ENCODE measurements around the gene HDC.

HDC gene, protein sequence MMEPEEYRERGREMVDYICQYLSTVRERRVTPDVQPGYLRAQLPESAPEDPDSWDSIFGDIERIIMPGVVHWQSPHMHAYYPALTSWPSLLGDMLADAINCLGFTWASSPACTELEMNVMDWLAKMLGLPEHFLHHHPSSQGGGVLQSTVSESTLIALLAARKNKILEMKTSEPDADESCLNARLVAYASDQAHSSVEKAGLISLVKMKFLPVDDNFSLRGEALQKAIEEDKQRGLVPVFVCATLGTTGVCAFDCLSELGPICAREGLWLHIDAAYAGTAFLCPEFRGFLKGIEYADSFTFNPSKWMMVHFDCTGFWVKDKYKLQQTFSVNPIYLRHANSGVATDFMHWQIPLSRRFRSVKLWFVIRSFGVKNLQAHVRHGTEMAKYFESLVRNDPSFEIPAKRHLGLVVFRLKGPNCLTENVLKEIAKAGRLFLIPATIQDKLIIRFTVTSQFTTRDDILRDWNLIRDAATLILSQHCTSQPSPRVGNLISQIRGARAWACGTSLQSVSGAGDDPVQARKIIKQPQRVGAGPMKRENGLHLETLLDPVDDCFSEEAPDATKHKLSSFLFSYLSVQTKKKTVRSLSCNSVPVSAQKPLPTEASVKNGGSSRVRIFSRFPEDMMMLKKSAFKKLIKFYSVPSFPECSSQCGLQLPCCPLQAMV

DNA sequence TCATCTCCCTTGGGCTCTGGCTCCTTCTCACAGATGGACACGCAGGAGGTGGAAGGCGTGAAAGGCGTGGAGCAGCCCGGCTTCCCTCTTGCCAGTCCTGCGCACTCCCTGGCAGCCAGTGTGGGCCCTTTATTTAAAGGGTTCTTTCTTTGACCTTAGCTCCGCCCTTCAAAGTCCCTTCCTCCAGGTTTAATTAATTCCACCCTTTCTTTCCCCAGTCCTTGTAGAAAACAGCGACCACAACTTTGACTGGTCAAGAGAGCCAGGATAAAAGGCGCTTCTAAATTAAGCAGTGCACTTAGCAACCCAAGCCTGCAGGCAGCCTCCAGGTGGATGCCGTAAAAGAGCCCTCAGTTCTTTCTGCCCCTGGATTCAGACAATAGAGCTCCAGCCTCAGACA lies at the start of gene HDC:
Gene HDC, minus strand, starts transcription at position 107 of the 400 bp plus-strand sequence. Its CDS starts 103 bp downstream, at position 4.
- peaks cover 30 to 36% of the 10 kb centered on the region in 2 experiments for H3K4me1 ChIP-seq (ENCODE audit: control insufficient read depth in 1 of 2, insufficient read depth in 1 of 2, low read depth in 1 of 2, low read length in 1 of 2)
- no peak within 1 kb of the TSS for H3K4me3 ChIP-seq (ENCODE audit: low read depth in 1 of 2, low read length in 1 of 2)
- H3K27me3 ChIP-seq: no peaks in the 10 kb centered on the region
- TF ChIP-seq, protein P1, sequence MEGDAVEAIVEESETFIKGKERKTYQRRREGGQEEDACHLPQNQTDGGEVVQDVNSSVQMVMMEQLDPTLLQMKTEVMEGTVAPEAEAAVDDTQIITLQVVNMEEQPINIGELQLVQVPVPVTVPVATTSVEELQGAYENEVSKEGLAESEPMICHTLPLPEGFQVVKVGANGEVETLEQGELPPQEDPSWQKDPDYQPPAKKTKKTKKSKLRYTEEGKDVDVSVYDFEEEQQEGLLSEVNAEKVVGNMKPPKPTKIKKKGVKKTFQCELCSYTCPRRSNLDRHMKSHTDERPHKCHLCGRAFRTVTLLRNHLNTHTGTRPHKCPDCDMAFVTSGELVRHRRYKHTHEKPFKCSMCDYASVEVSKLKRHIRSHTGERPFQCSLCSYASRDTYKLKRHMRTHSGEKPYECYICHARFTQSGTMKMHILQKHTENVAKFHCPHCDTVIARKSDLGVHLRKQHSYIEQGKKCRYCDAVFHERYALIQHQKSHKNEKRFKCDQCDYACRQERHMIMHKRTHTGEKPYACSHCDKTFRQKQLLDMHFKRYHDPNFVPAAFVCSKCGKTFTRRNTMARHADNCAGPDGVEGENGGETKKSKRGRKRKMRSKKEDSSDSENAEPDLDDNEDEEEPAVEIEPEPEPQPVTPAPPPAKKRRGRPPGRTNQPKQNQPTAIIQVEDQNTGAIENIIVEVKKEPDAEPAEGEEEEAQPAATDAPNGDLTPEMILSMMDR (IDR thresholded peaks at IDR 0.05): no peak
- H3K27ac ChIP-seq: peak within 1 kb of the TSS; percentile 15
- H3K36me3 ChIP-seq: no peaks in the 10 kb centered on the region
- H3K9me3 ChIP-seq: no peaks in the 10 kb centered on the region

DNA sequence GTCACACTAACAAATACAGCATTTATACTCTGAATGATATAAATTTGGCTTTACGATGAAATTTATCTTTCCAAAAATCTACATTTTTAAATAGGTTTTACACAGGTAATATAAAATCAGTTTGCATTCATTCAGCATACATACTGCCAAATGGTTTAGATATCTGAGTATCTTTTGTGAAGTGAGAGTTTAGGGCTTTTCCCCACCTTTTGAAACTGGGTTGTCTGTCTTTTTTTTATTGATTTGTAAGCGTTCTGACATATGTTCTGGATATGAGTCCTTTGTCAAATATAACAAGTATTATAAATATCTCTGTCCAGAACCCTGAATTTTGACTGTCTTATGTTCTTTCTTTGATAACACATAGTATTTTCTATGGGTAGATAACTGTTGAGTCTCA lies 47.1 kb upstream of the HDC start:
- Histone ChIP-seq H3K9me3 (no peaks in the 10 kb centered on the region), H3K27ac (no peak overlapping the region), H3K4me1 (ENCODE audit: control insufficient read depth in 1 of 2, insufficient read depth in 1 of 2, low read depth in 1 of 2, low read length in 1 of 2) (peaks cover 0 to 8% of the 10 kb centered on the region in 2 experiments), H3K27me3 (no peaks in the 10 kb centered on the region), H3K36me3 (no peaks in the 10 kb centered on the region), H3K4me3 (ENCODE audit: low read depth in 1 of 2, low read length in 1 of 2) (no peak overlapping the region)
- TF ChIP-seq, protein P1 (IDR thresholded peaks at IDR 0.05): no peak

DNA sequence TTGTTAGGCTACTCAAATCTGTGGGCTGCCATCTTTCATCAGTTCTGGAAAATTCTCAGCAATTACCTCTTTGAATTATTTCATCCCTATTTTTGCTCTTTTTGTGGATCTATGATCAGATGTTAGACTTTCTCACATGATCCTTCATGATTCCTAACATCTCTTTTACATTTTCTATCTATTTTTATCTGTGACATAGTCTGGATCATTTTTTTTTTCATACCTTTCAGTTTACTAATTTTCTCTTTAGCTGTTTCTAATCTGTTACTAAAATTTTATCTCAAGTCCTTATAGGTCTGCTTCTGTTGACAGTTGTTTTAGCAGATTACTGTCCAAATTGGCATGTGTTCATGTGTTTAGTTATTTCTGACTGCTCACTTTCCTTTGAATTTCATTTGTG lies 42.3 kb upstream of the HDC start:
- peaks cover 5% of the 10 kb centered on the region for H3K36me3 ChIP-seq
- TF ChIP-seq, protein P1 (IDR thresholded peaks at IDR 0.05): no peak
- H3K9me3 ChIP-seq: no peaks in the 10 kb centered on the region
- H3K27me3 ChIP-seq: no peaks in the 10 kb centered on the region
- H3K4me3 ChIP-seq (ENCODE audit: low read depth in 1 of 2, low read length in 1 of 2): no peak overlapping the region
- no peak overlapping the region for H3K27ac ChIP-seq
- no peaks in the 10 kb centered on the region for H3K4me1 ChIP-seq (ENCODE audit: control insufficient read depth in 1 of 2, insufficient read depth in 1 of 2, low read depth in 1 of 2, low read length in 1 of 2)

DNA sequence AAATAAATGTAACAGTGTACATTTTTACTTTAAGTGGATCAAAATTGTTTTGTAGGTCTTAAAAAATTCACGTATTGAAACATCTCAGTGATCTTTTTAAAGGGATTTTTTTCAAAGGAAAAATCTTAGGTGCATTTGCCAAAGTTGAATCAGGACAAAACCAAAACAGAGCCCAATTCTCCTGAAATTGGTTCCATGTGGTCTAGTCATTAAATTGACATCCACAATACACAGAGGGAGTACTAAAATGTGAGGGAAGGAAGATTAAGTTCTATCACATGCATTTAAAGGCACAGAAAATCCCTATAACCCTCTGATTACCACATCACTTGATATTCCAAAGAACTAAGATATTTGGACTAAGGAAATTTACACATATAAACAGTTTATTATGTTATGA lies 39.3 kb upstream of the HDC start:
- Histone ChIP-seq H3K4me1 (ENCODE audit: control insufficient read depth in 1 of 2, insufficient read depth in 1 of 2, low read depth in 1 of 2, low read length in 1 of 2) (no peaks in the 10 kb centered on the region), H3K36me3 (peaks cover 21% of the 10 kb centered on the region), H3K27ac (no peak overlapping the region), H3K9me3 (no peaks in the 10 kb centered on the region), H3K27me3 (no peaks in the 10 kb centered on the region), H3K4me3 (ENCODE audit: low read depth in 1 of 2, low read length in 1 of 2) (no peak overlapping the region)
- TF ChIP-seq, protein P1 (IDR thresholded peaks at IDR 0.05): no peak

DNA sequence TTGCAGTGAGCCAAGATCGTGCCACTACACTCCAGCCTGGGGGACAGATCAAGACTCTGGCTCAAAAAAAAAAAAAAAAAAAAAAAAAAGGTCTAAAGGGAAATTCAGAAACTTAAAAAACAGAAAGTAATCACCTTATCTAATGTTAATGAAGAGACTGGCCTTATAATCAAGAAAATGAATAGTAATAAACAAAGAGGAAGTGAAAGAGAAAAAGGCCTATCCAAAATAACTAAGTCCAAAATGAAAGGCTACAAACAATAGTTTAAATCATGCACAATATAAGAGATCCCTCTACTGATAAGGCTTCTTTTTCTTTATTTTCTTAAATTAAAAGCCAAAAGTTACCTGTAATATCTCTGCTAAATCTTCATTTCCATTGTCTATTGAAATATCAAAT lies 37.1 kb upstream of the HDC start:
- H3K36me3 ChIP-seq: peaks cover 28% of the 10 kb centered on the region

More for the DNA sequence above, 37.1 kb upstream of the HDC start:
- H3K9me3 ChIP-seq: no peaks in the 10 kb centered on the region
- no peak overlapping the region for H3K4me3 ChIP-seq (ENCODE audit: low read depth in 1 of 2, low read length in 1 of 2)
- H3K27me3 ChIP-seq: no peaks in the 10 kb centered on the region
- no peaks in the 10 kb centered on the region for H3K4me1 ChIP-seq (ENCODE audit: control insufficient read depth in 1 of 2, insufficient read depth in 1 of 2, low read depth in 1 of 2, low read length in 1 of 2)
- H3K27ac ChIP-seq: no peak overlapping the region
- TF ChIP-seq, protein P1 (IDR thresholded peaks at IDR 0.05): no peak
